ENCODE measurements around the gene XKR3.

The XKR3 gene

GRCh38 chr22:16845465-16845864 is 20.3 kb upstream of the XKR3 start:
- H3K4ac ChIP-seq (ENCODE audit: low read length) = no peak overlapping the region

GRCh38 chr22:16844529-16844928 is 19.3 kb upstream of the XKR3 start:
- Histone ChIP-seq H3K27ac (replicated peaks; ENCODE audit: low read length) (no peak overlapping the region), H4K91ac (ENCODE audit: low read depth, low read length, poor library complexity) (no peak overlapping the region), H3K9ac (ENCODE audit: low read depth, low read length, poor library complexity) (no peak overlapping the region), H3K36me3 (replicated peaks in 1 of 2; ENCODE audit: control insufficient read depth in 2 of 2, insufficient read depth in 2 of 2, low read length in 2 of 2) (no peaks in the 10 kb centered on the region), H2BK120ac (ENCODE audit: low read depth, low read length) (no peak overlapping the region), H2BK12ac (ENCODE audit: low read length) (no peak overlapping the region), H2BK5ac (ENCODE audit: low read length) (no peak overlapping the region), H3K79me1 (ENCODE audit: low read depth, low read length) (no peaks in the 10 kb centered on the region), H3K14ac (ENCODE audit: low read length) (no peak overlapping the region), H4K8ac (ENCODE audit: low read depth, low read length) (peak overlapping the region; percentile 72), H3K4me3 (ENCODE audit: low read length in 2 of 2) (no peak overlapping the region), H3K4me1 (ENCODE audit: control insufficient read depth in 2 of 2, insufficient read depth in 1 of 2, low read depth in 1 of 2, low read length in 2 of 2) (no peaks in the 10 kb centered on the region), H2AFZ (ENCODE audit: low read length) (no peak overlapping the region), H2AK5ac (ENCODE audit: low read depth, low read length) (no peak overlapping the region), H3K4me2 (ENCODE audit: insufficient read depth, low read length, poor library complexity, severe bottlenecking) (no peak overlapping the region), H3K23ac (ENCODE audit: low read depth, low read length, poor library complexity) (no peak overlapping the region), H3K4ac (ENCODE audit: low read length) (no peak overlapping the region), H3K9me3 (replicated peaks in 1 of 2; ENCODE audit: control insufficient read depth in 2 of 2, insufficient read depth in 1 of 2, low read depth in 1 of 2, low read length in 2 of 2) (no peaks in the 10 kb centered on the region), H2BK15ac (ENCODE audit: low read length) (no peak overlapping the region), H3K27me3 (ENCODE audit: control insufficient read depth in 3 of 3, insufficient read depth in 3 of 3, low read depth in 1 of 3, low read length in 3 of 3) (no peaks in the 10 kb centered on the region), H3K18ac (ENCODE audit: low read length) (no peak overlapping the region)
- no CpG with 5 or more reads among the region's 7 CpGs for WGBS, 2 donors (ENCODE audit: extremely low coverage in 2 of 2, insufficient read length in 2 of 2, insufficient replicate concordance in 1 of 2)
- no peak for DNase-seq (ENCODE audit: low spot score)

More at GRCh38 chr22:16845465-16845864, 20.3 kb upstream of the XKR3 start:
- Histone ChIP-seq H3K36me3 (replicated peaks in 1 of 2; ENCODE audit: control insufficient read depth in 2 of 2, insufficient read depth in 2 of 2, low read length in 2 of 2) (no peaks in the 10 kb centered on the region), H3K9ac (ENCODE audit: low read depth, low read length, poor library complexity) (no peak overlapping the region), H3K79me1 (ENCODE audit: low read depth, low read length) (no peaks in the 10 kb centered on the region), H3K18ac (ENCODE audit: low read length) (no peak overlapping the region), H2BK15ac (ENCODE audit: low read length) (no peak overlapping the region), H2AFZ (ENCODE audit: low read length) (no peak overlapping the region), H3K27ac (replicated peaks; ENCODE audit: low read length) (no peak overlapping the region), H4K91ac (ENCODE audit: low read depth, low read length, poor library complexity) (no peak overlapping the region), H2BK120ac (ENCODE audit: low read depth, low read length) (no peak overlapping the region), H3K4me1 (ENCODE audit: control insufficient read depth in 2 of 2, insufficient read depth in 1 of 2, low read depth in 1 of 2, low read length in 2 of 2) (no peaks in the 10 kb centered on the region), H4K8ac (ENCODE audit: low read depth, low read length) (no peak overlapping the region), H3K27me3 (ENCODE audit: control insufficient read depth in 3 of 3, insufficient read depth in 3 of 3, low read depth in 1 of 3, low read length in 3 of 3) (no peaks in the 10 kb centered on the region), H2BK12ac (ENCODE audit: low read length) (no peak overlapping the region), H2BK5ac (ENCODE audit: low read length) (no peak overlapping the region), H3K23ac (ENCODE audit: low read depth, low read length, poor library complexity) (no peak overlapping the region), H3K9me3 (replicated peaks in 1 of 2; ENCODE audit: control insufficient read depth in 2 of 2, insufficient read depth in 1 of 2, low read depth in 1 of 2, low read length in 2 of 2) (no peaks in the 10 kb centered on the region), H3K4me3 (ENCODE audit: low read length in 2 of 2) (no peak overlapping the region), H3K4me2 (ENCODE audit: insufficient read depth, low read length, poor library complexity, severe bottlenecking) (no peak overlapping the region), H3K14ac (ENCODE audit: low read length) (no peak overlapping the region), H2AK5ac (ENCODE audit: low read depth, low read length) (no peak overlapping the region)
- WGBS, 2 donors (ENCODE audit: extremely low coverage in 2 of 2, insufficient read length in 2 of 2, insufficient replicate concordance in 1 of 2) = no CpG with 5 or more reads among the region's 7 CpGs
- DNase-seq (ENCODE audit: low spot score) = no peak

- H3K18ac ChIP-seq (ENCODE audit: low read length) = no peak overlapping the region
- H3K9ac ChIP-seq (ENCODE audit: low read depth, low read length, poor library complexity) = no peak overlapping the region
- H4K8ac ChIP-seq (ENCODE audit: low read depth, low read length) = no peak overlapping the region
- H4K91ac ChIP-seq (ENCODE audit: low read depth, low read length, poor library complexity) = no peak overlapping the region
- no peak overlapping the region for H2AK5ac ChIP-seq (ENCODE audit: low read depth, low read length)
- no peak overlapping the region for H2BK15ac ChIP-seq (ENCODE audit: low read length)
- H3K27me3 ChIP-seq (ENCODE audit: control insufficient read depth in 3 of 3, insufficient read depth in 3 of 3, low read depth in 1 of 3, low read length in 3 of 3) = no peaks in the 10 kb centered on the region
- H2BK12ac ChIP-seq (ENCODE audit: low read length) = no peak overlapping the region
- H3K4me1 ChIP-seq (ENCODE audit: control insufficient read depth in 2 of 2, insufficient read depth in 1 of 2, low read depth in 1 of 2, low read length in 2 of 2) = no peaks in the 10 kb centered on the region
- no CpG with 5 or more reads among the region's 3 CpGs for WGBS, 2 donors (ENCODE audit: extremely low coverage in 2 of 2, insufficient read length in 2 of 2, insufficient replicate concordance in 1 of 2)
- DNase-seq (ENCODE audit: low spot score) = no peak
- H3K4ac ChIP-seq (ENCODE audit: low read length) = no peak overlapping the region
- no peak overlapping the region for H3K23ac ChIP-seq (ENCODE audit: low read depth, low read length, poor library complexity)
- H2AFZ ChIP-seq (ENCODE audit: low read length) = no peak overlapping the region
- no peak overlapping the region for H3K4me3 ChIP-seq (ENCODE audit: low read length in 2 of 2)
- no peak overlapping the region for H3K27ac ChIP-seq (replicated peaks; ENCODE audit: low read length)
- H3K4me2 ChIP-seq (ENCODE audit: insufficient read depth, low read length, poor library complexity, severe bottlenecking) = no peak overlapping the region
- no peaks in the 10 kb centered on the region for H3K79me1 ChIP-seq (ENCODE audit: low read depth, low read length)
- H3K14ac ChIP-seq (ENCODE audit: low read length) = no peak overlapping the region
- no peak overlapping the region for H2BK120ac ChIP-seq (ENCODE audit: low read depth, low read length)
- no peaks in the 10 kb centered on the region for H3K9me3 ChIP-seq (replicated peaks in 1 of 2; ENCODE audit: control insufficient read depth in 2 of 2, insufficient read depth in 1 of 2, low read depth in 1 of 2, low read length in 2 of 2)
- no peak overlapping the region for H2BK5ac ChIP-seq (ENCODE audit: low read length)
- H3K36me3 ChIP-seq (replicated peaks in 1 of 2; ENCODE audit: control insufficient read depth in 2 of 2, insufficient read depth in 2 of 2, low read length in 2 of 2) = no peaks in the 10 kb centered on the region
Observed at GRCh38 chr22:16838073-16838472, 12.9 kb upstream of the XKR3 start.

GRCh38 chr22:16834971-16835370 is 9.8 kb upstream of the XKR3 start:
- no peaks in the 10 kb centered on the region for H3K79me1 ChIP-seq (ENCODE audit: low read depth, low read length)
- H2BK120ac ChIP-seq (ENCODE audit: low read depth, low read length) = no peak overlapping the region
- no peak overlapping the region for H3K23ac ChIP-seq (ENCODE audit: low read depth, low read length, poor library complexity)
- no peak overlapping the region for H3K4me3 ChIP-seq (ENCODE audit: low read length in 2 of 2)
- H2BK15ac ChIP-seq (ENCODE audit: low read length) = no peak overlapping the region
- H2AFZ ChIP-seq (ENCODE audit: low read length) = no peak overlapping the region
- no peak overlapping the region for H3K4me2 ChIP-seq (ENCODE audit: insufficient read depth, low read length, poor library complexity, severe bottlenecking)
- H3K4ac ChIP-seq (ENCODE audit: low read length) = no peak overlapping the region
- H3K36me3 ChIP-seq (replicated peaks in 1 of 2; ENCODE audit: control insufficient read depth in 2 of 2, insufficient read depth in 2 of 2, low read length in 2 of 2) = no peaks in the 10 kb centered on the region
- no peak overlapping the region for H2BK5ac ChIP-seq (ENCODE audit: low read length)
- H4K8ac ChIP-seq (ENCODE audit: low read depth, low read length) = no peak overlapping the region
- no peaks in the 10 kb centered on the region for H3K9me3 ChIP-seq (replicated peaks in 1 of 2; ENCODE audit: control insufficient read depth in 2 of 2, insufficient read depth in 1 of 2, low read depth in 1 of 2, low read length in 2 of 2)
- no peak overlapping the region for H2BK12ac ChIP-seq (ENCODE audit: low read length)
- no peaks in the 10 kb centered on the region for H3K4me1 ChIP-seq (ENCODE audit: control insufficient read depth in 2 of 2, insufficient read depth in 1 of 2, low read depth in 1 of 2, low read length in 2 of 2)
- no peak overlapping the region for H2AK5ac ChIP-seq (ENCODE audit: low read depth, low read length)
- no peak overlapping the region for H3K9ac ChIP-seq (ENCODE audit: low read depth, low read length, poor library complexity)
- H3K27me3 ChIP-seq (ENCODE audit: control insufficient read depth in 3 of 3, insufficient read depth in 3 of 3, low read depth in 1 of 3, low read length in 3 of 3) = no peaks in the 10 kb centered on the region
- no peak for DNase-seq (ENCODE audit: low spot score)
- WGBS, 2 donors (ENCODE audit: extremely low coverage in 2 of 2, insufficient read length in 2 of 2, insufficient replicate concordance in 1 of 2) = no CpG with 5 or more reads among the region's 1 CpG
- H3K18ac ChIP-seq (ENCODE audit: low read length) = no peak overlapping the region
- H3K14ac ChIP-seq (ENCODE audit: low read length) = no peak overlapping the region
- no peak overlapping the region for H4K91ac ChIP-seq (ENCODE audit: low read depth, low read length, poor library complexity)
- H3K27ac ChIP-seq (replicated peaks; ENCODE audit: low read length) = no peak overlapping the region

Measured in neuronal stem cell (in vitro differentiated cells).